ENCODE data around the gene GLRX5. TPM values are rescaled to one million over a fixed set of nuclear protein-coding genes. Genes with fewer than 3 reads are reported as not detected.

GLRX5 gene
- total RNA-seq, 2 donors from 2014 or later: 14.8 to 17.7 TPM

GRCh38 chr14:95525999-95526398 lies 8.9 kb upstream of the GLRX5 start:
- Mint-ChIP-seq H3K27ac (peak overlapping the region; percentile 16), H3K4me1 (peaks cover 54% of the 10 kb centered on the region), H3K36me3 (ENCODE audit: low read depth) (no peaks in the 10 kb centered on the region), H3K4me3 (peak overlapping the region; percentile 55), H3K27me3 (no peaks in the 10 kb centered on the region)
- DNase-seq (no peak), ATAC-seq (no peak)
- no peaks in the 10 kb centered on the region for H3K9me3 ChIP-seq (ENCODE audit: control insufficient read depth, low read length, poor library complexity, severe bottlenecking)

DNA sequence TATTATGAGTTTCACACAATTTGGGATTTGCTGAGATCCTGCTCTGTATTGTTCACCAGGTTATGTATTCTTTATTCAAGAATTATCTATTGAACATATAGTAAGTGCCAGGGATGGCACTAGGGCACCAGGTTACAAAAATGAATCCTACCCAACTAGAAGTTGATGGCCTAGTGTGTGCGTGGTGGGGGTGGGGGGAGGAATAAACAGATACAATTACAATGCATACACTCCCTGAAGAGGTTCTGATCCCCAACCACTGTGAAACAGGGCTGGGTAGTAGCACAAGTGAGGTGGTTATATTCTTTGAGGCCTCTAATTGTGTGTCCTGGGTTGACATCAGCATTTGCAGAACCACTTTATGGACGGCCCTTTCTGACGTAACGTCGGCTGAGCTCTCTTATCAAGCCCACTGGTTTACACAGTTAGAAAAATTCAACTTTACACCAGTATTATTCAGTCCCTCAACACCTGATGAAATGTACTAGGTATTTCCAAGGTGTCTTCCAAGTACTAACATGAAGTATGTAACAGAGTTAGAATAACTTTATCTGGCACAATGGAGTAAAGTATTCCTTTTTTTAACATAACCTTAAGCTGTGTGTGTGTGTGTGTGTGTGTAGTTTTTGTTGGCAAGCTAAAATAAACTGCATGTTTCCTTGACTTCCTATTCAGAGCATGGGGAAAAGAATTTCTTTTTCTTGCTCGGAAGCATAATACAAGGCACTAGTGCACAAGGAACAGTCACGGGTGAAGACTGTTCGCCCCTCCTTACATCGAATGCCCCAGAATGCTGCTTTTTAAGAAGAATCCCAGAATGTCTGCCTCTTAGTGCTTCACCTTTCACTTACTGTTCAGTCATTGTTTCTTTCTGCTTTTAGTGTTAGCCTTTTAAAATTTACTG lies 8.1 kb upstream of the GLRX5 start:
- ATAC-seq (no peak), DNase-seq (no peak)
- H3K27me3 Mint-ChIP-seq: no peaks in the 10 kb centered on the region
- H3K27ac Mint-ChIP-seq: peak overlapping the region; percentile 76
- no peak overlapping the region for H3K4me3 Mint-ChIP-seq
- H3K36me3 Mint-ChIP-seq (ENCODE audit: low read depth): no peaks in the 10 kb centered on the region
- H3K9me3 ChIP-seq (ENCODE audit: control insufficient read depth, low read length, poor library complexity, severe bottlenecking): no peaks in the 10 kb centered on the region
- H3K4me1 Mint-ChIP-seq: peaks cover 54% of the 10 kb centered on the region

- peak in 1 of 3 donors; percentile 36 for DNase-seq
- no peaks in the 10 kb centered on the region for H3K36me3 Mint-ChIP-seq (ENCODE audit: low read depth)
- no peak overlapping the region for H3K4me3 Mint-ChIP-seq
Measured at GRCh38 chr14:95527387-95528002, 7.4 kb upstream of the GLRX5 start.

DNA sequence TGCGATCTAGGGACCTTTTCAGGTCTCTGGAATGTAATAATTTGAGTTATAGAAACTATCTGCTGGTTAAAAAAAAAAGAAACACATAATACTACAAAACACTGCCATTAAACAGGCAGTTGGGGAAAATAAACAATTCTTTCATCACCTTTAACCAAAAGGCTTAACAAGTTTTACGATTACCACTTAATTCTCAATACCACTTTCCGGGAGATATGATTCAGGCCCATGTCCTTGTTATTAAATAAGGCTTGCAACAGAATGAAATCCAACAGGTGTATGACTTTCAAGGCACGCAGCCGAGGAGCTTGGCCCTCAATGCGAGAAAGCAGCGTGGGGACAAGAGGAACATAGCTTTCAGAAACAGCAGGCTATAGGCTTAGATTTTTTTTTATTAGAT lies 5.6 kb upstream of the GLRX5 start:
- peak overlapping the region; percentile 98 for H3K27ac Mint-ChIP-seq
- H3K27me3 Mint-ChIP-seq: no peaks in the 10 kb centered on the region
- ATAC-seq (no peak), DNase-seq (no peak)
- H3K4me1 Mint-ChIP-seq: peaks cover 51% of the 10 kb centered on the region
- no peak overlapping the region for H3K4me3 Mint-ChIP-seq
- no peaks in the 10 kb centered on the region for H3K9me3 ChIP-seq (ENCODE audit: control insufficient read depth, low read length, poor library complexity, severe bottlenecking)
- no peaks in the 10 kb centered on the region for H3K36me3 Mint-ChIP-seq (ENCODE audit: low read depth)

More at GRCh38 chr14:95527387-95528002, 7.4 kb upstream of the GLRX5 start:
- peak overlapping the region; percentile 76 for H3K27ac Mint-ChIP-seq
- H3K9me3 ChIP-seq (ENCODE audit: control insufficient read depth, low read length, poor library complexity, severe bottlenecking): no peaks in the 10 kb centered on the region
- peak; percentile 28 for ATAC-seq
- H3K27me3 Mint-ChIP-seq: no peaks in the 10 kb centered on the region
- peaks cover 53% of the 10 kb centered on the region for H3K4me1 Mint-ChIP-seq

DNA sequence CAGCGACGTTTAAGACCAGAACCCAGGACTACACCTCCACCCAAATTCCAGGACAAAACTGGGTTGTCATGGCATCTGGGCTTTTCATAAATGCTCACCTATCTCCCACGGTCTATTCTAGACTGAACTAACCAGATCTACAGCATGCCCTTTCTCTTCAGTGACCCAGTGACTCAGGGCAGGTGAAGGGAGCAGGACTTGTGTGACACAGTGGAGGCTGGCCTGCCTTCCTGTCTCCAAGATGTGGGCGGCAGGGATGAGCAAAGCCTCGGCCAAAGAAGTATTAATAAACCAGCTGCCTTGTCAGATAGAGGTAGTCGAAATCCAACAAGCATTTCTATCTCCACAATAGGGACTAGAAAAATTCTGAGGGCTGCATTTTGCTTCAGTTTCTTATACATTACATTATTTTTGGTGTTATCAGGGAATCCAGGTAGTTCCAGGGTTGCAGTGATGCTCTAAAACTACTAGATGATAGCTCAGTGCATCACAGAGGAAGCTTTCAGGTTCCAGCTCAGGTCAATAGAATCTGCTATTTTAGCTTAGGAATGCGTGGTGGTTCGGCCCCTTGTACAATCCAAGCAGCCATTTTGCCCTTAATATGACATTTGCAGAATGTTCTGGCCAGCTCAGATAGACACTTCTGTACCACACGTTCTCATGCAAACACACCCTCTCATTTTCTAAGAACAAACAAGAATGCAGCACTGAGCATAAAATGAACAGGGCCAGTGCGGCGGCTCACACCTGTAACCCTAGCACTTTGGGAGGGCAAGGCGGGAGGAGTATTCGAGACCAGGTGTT lies 4.2 kb upstream of the GLRX5 start:
- peak overlapping the region; percentile 98 for H3K27ac Mint-ChIP-seq
- no peaks in the 10 kb centered on the region for H3K36me3 Mint-ChIP-seq (ENCODE audit: low read depth)
- no peak for ATAC-seq
- H3K4me3 Mint-ChIP-seq: no peak overlapping the region
- DNase-seq: no peak
- no peaks in the 10 kb centered on the region for H3K27me3 Mint-ChIP-seq
- H3K9me3 ChIP-seq (ENCODE audit: control insufficient read depth, low read length, poor library complexity, severe bottlenecking): no peaks in the 10 kb centered on the region
- peaks cover 43% of the 10 kb centered on the region for H3K4me1 Mint-ChIP-seq

DNA sequence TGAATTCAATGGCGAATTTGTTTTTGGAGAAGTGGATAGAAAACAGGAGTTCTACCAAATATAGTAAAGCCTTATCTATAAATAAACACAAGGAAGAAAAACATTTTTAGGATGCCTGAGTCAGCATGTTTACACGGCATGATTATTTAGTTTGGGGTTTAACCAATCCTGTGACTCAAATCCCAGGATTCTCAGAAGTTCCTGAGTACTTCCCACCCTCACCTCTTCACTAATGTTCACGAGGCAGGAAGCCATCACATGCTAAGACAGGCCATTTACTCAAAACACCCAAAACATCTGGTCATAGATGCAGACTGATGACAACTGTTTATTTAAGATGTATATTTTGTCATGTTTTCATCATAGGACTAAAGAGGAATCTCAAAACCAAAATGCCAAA lies 3.4 kb upstream of the GLRX5 start:
- DNase-seq (no peak), ATAC-seq (no peak)
- H3K27me3 Mint-ChIP-seq: no peaks in the 10 kb centered on the region
- H3K4me1 Mint-ChIP-seq: peaks cover 46% of the 10 kb centered on the region
- H3K27ac Mint-ChIP-seq: peak overlapping the region; percentile 98
- no peak overlapping the region for H3K4me3 Mint-ChIP-seq
- H3K36me3 Mint-ChIP-seq (ENCODE audit: low read depth): no peaks in the 10 kb centered on the region
- no peaks in the 10 kb centered on the region for H3K9me3 ChIP-seq (ENCODE audit: control insufficient read depth, low read length, poor library complexity, severe bottlenecking)

DNA sequence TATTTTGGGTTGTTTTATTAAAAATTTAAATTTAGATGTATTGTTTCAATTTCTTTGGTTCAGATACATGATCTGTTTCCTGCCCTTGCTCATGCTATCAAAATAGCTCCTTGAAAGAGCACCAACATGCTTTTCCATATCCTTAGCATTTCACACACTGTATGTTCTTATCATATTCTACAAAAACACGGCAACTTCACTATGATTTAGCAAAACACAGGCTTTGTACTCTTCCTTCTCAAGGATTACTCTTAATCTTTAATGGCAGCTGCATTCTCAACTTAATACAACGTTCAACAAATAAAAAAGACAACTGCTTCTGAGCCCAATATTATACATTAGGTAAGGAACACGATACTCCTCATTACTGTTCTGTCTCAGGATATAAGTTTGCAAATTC lies 2.9 kb upstream of the GLRX5 start:
- ATAC-seq: no peak
- no peaks in the 10 kb centered on the region for H3K9me3 ChIP-seq (ENCODE audit: control insufficient read depth, low read length, poor library complexity, severe bottlenecking)
- Mint-ChIP-seq H3K27ac (peak overlapping the region; percentile 98), H3K4me3 (no peak overlapping the region), H3K36me3 (ENCODE audit: low read depth) (no peaks in the 10 kb centered on the region), H3K27me3 (no peaks in the 10 kb centered on the region), H3K4me1 (peaks cover 46% of the 10 kb centered on the region)
- DNase-seq: no peak

- H3K27me3 Mint-ChIP-seq: no peaks in the 10 kb centered on the region
- DNase-seq (no peak), ATAC-seq (no peak)
- no peaks in the 10 kb centered on the region for H3K36me3 Mint-ChIP-seq (ENCODE audit: low read depth)
- peak overlapping the region; percentile 96 for H3K4me3 Mint-ChIP-seq
- H3K4me1 Mint-ChIP-seq: peaks cover 49% of the 10 kb centered on the region
- H3K27ac Mint-ChIP-seq: peak overlapping the region; percentile 98
- H3K9me3 ChIP-seq (ENCODE audit: control insufficient read depth, low read length, poor library complexity, severe bottlenecking): no peaks in the 10 kb centered on the region
Measured at GRCh38 chr14:95533391-95533821, 1.4 kb upstream of the GLRX5 start.

DNA sequence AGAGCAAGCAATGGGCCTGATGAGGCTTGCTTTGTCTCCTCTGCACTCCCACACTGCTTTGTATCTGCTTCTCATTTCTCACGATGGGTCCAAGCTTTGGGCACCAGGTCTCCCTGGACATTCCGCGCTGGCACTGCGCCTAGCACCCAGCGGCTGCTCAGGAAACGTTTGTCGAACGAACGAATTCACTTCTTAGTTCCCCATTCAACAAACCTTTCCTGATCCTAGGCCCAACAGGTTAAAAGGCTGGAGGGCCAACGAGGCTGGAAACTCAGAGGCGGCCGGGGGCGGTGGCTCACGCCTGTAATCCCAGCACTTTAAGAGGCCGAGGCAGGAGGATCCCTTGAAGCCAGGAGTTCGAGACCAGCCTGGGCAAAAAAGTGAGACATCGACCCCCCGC lies 1.0 kb upstream of the GLRX5 start:
- Mint-ChIP-seq H3K4me1 (peaks cover 50% of the 10 kb centered on the region), H3K27me3 (no peaks in the 10 kb centered on the region), H3K4me3 (peak overlapping the region; percentile 96), H3K27ac (peak overlapping the region; percentile 98), H3K36me3 (ENCODE audit: low read depth) (no peaks in the 10 kb centered on the region)
- no peaks in the 10 kb centered on the region for H3K9me3 ChIP-seq (ENCODE audit: control insufficient read depth, low read length, poor library complexity, severe bottlenecking)
- ATAC-seq (no peak), DNase-seq (no peak)

- Mint-ChIP-seq H3K4me1 (peaks cover 53% of the 10 kb centered on the region), H3K27ac (peak overlapping the region; percentile 98), H3K36me3 (ENCODE audit: low read depth) (no peaks in the 10 kb centered on the region), H3K4me3 (peak overlapping the region; percentile 96), H3K27me3 (no peaks in the 10 kb centered on the region)
- no peak for ATAC-seq
- no peaks in the 10 kb centered on the region for H3K9me3 ChIP-seq (ENCODE audit: control insufficient read depth, low read length, poor library complexity, severe bottlenecking)
- DNase-seq: no peak
Measured at GRCh38 chr14:95535226-95536021, 574 bp downstream of the GLRX5 start.

- DNase-seq (no peak), ATAC-seq (no peak)
- H3K36me3 Mint-ChIP-seq (ENCODE audit: low read depth): no peaks in the 10 kb centered on the region
- peaks cover 47% of the 10 kb centered on the region for H3K4me1 Mint-ChIP-seq
- peak overlapping the region; percentile 98 for H3K27ac Mint-ChIP-seq
- no peaks in the 10 kb centered on the region for H3K9me3 ChIP-seq (ENCODE audit: control insufficient read depth, low read length, poor library complexity, severe bottlenecking)
- H3K27me3 Mint-ChIP-seq: no peaks in the 10 kb centered on the region
- peak overlapping the region; percentile 96 for H3K4me3 Mint-ChIP-seq
Measured at GRCh38 chr14:95536036-95536593, 1.3 kb downstream of the GLRX5 start.

GRCh38 chr14:95536671-95537070 lies 1.8 kb downstream of the GLRX5 start:
- Mint-ChIP-seq H3K4me1 (peaks cover 47% of the 10 kb centered on the region), H3K27me3 (no peaks in the 10 kb centered on the region), H3K27ac (no peak overlapping the region), H3K36me3 (ENCODE audit: low read depth) (no peaks in the 10 kb centered on the region), H3K4me3 (peak overlapping the region; percentile 96)
- H3K9me3 ChIP-seq (ENCODE audit: control insufficient read depth, low read length, poor library complexity, severe bottlenecking): no peaks in the 10 kb centered on the region
- no peak for ATAC-seq
- no peak for DNase-seq

Data from T-helper 17 cell (primary cell).